ENCODE results near the gene NOTCH1. TPM values are rescaled to one million over a fixed set of nuclear protein-coding genes. Genes with fewer than 3 reads are reported as not detected.

Gene NOTCH1
- total RNA-seq, 1 experiment from 2014 or later, result 39.2 TPM

DNA sequence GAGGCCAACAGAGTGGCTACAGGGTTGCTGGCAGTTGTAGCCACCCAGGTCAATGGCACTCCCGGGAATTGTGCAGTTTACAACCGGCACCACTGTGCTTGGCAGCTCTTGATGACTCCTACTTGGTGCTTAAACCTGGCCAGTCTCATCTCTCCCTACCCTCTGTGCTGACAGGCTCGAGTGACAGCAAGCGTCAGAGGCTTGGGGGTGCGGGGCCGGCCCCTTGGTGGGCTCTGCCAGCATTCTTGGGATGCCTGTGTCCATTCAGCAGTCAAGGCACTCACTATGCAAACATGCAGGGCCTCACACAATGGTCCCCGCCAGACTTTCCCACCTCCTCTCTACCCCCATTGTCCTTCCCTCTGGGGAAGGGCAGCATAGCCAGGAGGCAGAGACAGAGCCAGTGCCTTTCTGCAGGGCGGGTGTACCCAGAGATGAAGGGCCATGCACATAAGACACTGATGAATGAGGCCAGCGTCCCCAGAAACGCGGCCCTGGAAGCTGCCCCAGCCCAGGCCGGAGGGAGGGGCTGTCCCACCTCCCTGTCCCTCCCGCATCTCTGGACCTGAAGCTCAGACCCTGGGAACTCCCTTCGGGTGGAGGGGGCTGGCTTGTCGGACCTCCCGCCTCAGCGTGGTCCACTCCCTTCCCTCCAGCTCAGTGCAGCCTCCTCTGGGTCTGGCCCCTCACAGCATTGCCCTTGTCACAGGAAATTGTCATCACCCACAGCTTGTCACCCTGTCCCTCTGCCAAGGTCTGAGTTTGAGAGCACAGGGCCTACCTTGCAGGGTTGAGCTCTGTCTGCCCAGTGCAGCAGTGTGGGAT, 26.4 kb upstream of the NOTCH1 start:
- DNase-seq, result peak in 1 of 2 experiments; percentile 92
- no peaks in the 10 kb centered on the region for H3K36me3 ChIP-seq (ENCODE audit: low read depth)
- no TSS peak for BruUV-seq (replicated peaks)
- no peak overlapping the region for H3K27ac ChIP-seq
- TF ChIP-seq EZH2 (IDR thresholded peaks at IDR 0.05; ENCODE audit: low read depth), result no peak
- TF ChIP-seq, protein P1, sequence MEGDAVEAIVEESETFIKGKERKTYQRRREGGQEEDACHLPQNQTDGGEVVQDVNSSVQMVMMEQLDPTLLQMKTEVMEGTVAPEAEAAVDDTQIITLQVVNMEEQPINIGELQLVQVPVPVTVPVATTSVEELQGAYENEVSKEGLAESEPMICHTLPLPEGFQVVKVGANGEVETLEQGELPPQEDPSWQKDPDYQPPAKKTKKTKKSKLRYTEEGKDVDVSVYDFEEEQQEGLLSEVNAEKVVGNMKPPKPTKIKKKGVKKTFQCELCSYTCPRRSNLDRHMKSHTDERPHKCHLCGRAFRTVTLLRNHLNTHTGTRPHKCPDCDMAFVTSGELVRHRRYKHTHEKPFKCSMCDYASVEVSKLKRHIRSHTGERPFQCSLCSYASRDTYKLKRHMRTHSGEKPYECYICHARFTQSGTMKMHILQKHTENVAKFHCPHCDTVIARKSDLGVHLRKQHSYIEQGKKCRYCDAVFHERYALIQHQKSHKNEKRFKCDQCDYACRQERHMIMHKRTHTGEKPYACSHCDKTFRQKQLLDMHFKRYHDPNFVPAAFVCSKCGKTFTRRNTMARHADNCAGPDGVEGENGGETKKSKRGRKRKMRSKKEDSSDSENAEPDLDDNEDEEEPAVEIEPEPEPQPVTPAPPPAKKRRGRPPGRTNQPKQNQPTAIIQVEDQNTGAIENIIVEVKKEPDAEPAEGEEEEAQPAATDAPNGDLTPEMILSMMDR (conservative IDR thresholded peaks at IDR 0.05), result no peak
- H2AFZ ChIP-seq, result no peak overlapping the region
- H3K4me3 ChIP-seq, result no peak overlapping the region
- H3K4me1 ChIP-seq (replicated peaks; ENCODE audit: insufficient read depth), result peaks cover 27% of the 10 kb centered on the region
- peaks cover 15% of the 10 kb centered on the region; the same call in 1 of the 2 replicates for H3F3A ChIP-seq (ENCODE audit: insufficient read depth, low read depth)
- no peaks in the 10 kb centered on the region for H4K20me1 ChIP-seq (ENCODE audit: insufficient read depth)
- intact Hi-C loops (cut with micrococcal nuclease; ENCODE audit: unreplicated experiment), result loop anchor here (1.0 kb wide), 1 partner anchor 26 kb away; the partner anchor contains the start of gene NOTCH1
- ChIA-PET CTCF (no interaction called here), POLR2A (ENCODE audit: unreplicated experiment) (interaction anchor here (0.5 to 0.7 kb wide), 3 partner anchors 13 to 38 kb away, joined by 4 to 8 read pairs (median 4); no protein-coding TSS in a partner anchor)
- no peaks in the 10 kb centered on the region for H3K27me3 ChIP-seq (ENCODE audit: insufficient read depth, low read depth)
- H3K79me2 ChIP-seq (ENCODE audit: low read depth), result no peaks in the 10 kb centered on the region
- no peaks in the 10 kb centered on the region for H3K9me2 ChIP-seq (ENCODE audit: insufficient read depth)
- H3K9me3 ChIP-seq (ENCODE audit: insufficient read depth, low read depth), result no peaks in the 10 kb centered on the region
- H3K4me2 ChIP-seq, result no peak overlapping the region

DNA sequence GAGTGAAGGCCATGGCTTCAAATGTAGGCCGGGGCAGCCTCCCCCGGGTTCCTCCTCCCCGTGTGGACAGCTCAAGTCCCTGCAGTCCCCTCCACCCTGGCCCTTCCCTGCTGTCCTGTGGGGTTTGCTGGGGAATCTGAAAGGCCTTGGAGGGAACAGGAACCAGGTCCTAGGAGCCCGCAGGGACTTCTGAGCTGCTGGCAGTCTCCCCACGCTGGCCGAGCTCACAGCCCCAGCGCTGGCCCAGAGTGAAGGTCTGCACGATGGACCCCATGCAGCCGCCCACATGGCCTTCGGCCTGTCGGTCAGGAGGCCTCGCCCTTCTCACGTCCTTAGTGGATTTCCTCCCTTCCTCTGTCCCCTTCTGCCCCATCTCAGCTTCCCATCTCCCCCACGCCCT, 25.7 kb upstream of the NOTCH1 start:
- no peak for DNase-seq
- Histone ChIP-seq H4K20me1 (ENCODE audit: insufficient read depth) (no peaks in the 10 kb centered on the region), H3K4me2 (no peak overlapping the region), H3K9me2 (ENCODE audit: insufficient read depth) (no peaks in the 10 kb centered on the region), H3K27ac (no peak overlapping the region), H3F3A (ENCODE audit: insufficient read depth, low read depth) (peaks cover 11% of the 10 kb centered on the region; the same call in 1 of the 2 replicates), H3K27me3 (ENCODE audit: insufficient read depth, low read depth) (no peaks in the 10 kb centered on the region), H3K36me3 (ENCODE audit: low read depth) (no peaks in the 10 kb centered on the region), H3K4me1 (replicated peaks; ENCODE audit: insufficient read depth) (peaks cover 25% of the 10 kb centered on the region), H3K79me2 (ENCODE audit: low read depth) (no peaks in the 10 kb centered on the region), H3K4me3 (no peak overlapping the region), H2AFZ (no peak overlapping the region), H3K9me3 (ENCODE audit: insufficient read depth, low read depth) (no peaks in the 10 kb centered on the region)
- TF ChIP-seq EZH2 (IDR thresholded peaks at IDR 0.05; ENCODE audit: low read depth), result no peak
- TF ChIP-seq, protein P1 (conservative IDR thresholded peaks at IDR 0.05), result no peak
- BruUV-seq (replicated peaks), result no TSS peak
- ChIA-PET POLR2A (ENCODE audit: unreplicated experiment) (interaction anchor here (0.6 to 0.7 kb wide), 2 partner anchors 13 to 39 kb away, joined by 4 to 8 read pairs; no protein-coding TSS in a partner anchor), CTCF (interaction anchor here (0.7 kb wide), 1 partner anchor 22 kb away, joined by 3 read pairs; no protein-coding TSS in a partner anchor)
- intact Hi-C loops (cut with micrococcal nuclease; ENCODE audit: unreplicated experiment), result no loop called here

DNA sequence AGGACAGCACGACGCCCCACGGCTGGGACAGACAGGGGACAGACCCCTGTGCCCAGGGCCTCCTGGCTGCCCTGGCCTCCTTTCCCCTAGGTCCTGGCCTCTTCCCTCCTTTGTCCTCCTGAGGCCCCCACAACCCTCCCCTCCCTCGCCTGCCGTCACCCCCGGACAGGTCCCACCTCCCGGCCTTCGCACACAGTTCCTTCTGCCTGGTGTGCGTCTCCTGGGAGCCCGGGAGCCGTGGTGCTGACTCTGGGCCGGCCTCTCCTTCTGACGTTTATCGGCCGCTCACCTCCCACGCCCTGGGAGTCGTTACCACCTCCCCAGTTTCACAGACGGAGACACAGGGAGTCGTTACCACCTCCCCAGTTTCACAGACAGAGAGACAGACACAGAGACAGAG, 25.1 kb upstream of the NOTCH1 start:
- no peak for TF ChIP-seq EZH2 (IDR thresholded peaks at IDR 0.05; ENCODE audit: low read depth)
- TF ChIP-seq, protein P1 (conservative IDR thresholded peaks at IDR 0.05), result no peak
- CTCF ChIA-PET, result interaction anchor here (0.7 kb wide), 1 partner anchor 23 kb away, joined by 3 read pairs; no protein-coding TSS in a partner anchor
- Histone ChIP-seq H3K36me3 (ENCODE audit: low read depth) (no peaks in the 10 kb centered on the region), H3K9me2 (ENCODE audit: insufficient read depth) (no peaks in the 10 kb centered on the region), H3K4me3 (no peak overlapping the region), H2AFZ (no peak overlapping the region), H3K27me3 (ENCODE audit: insufficient read depth, low read depth) (no peaks in the 10 kb centered on the region), H3K27ac (no peak overlapping the region), H3K79me2 (ENCODE audit: low read depth) (no peaks in the 10 kb centered on the region), H3F3A (ENCODE audit: insufficient read depth, low read depth) (peaks cover 11% of the 10 kb centered on the region; the same call in 1 of the 2 replicates), H3K9me3 (ENCODE audit: insufficient read depth, low read depth) (no peaks in the 10 kb centered on the region), H3K4me1 (replicated peaks; ENCODE audit: insufficient read depth) (peaks cover 19% of the 10 kb centered on the region), H3K4me2 (no peak overlapping the region), H4K20me1 (ENCODE audit: insufficient read depth) (no peaks in the 10 kb centered on the region)
- no TSS peak for BruUV-seq (replicated peaks)
- POLR2A ChIA-PET (ENCODE audit: unreplicated experiment), result no interaction called here
- DNase-seq, result no peak
- intact Hi-C loops (cut with micrococcal nuclease; ENCODE audit: unreplicated experiment), result no loop called here
